IPS-11a (cell line): Measurements from ENCODE around the gene BRMS1.
"Not testable (repeated sequence)": the region's sequence is repeated elsewhere in the genome, so short reads cannot be mapped to it uniquely, and the experiment has no call there.

Experiments used
- H3K4me3 ChIP-seq: one replicate; pipeline ENCODE4 v1.5.1; 2013; ENCODE audit warnings: low read depth, low read length, control low read depth

Gene BRMS1

GRCh38 chr11:66344550-66345315 lies at the start of gene BRMS1:
BRMS1 (minus strand) TSS chr11:66345104; CDS start chr11:66342234, 2,870 bp downstream.
- peak within 1 kb of the TSS; percentile 98 for H3K4me3 ChIP-seq

- no peak overlapping the region for H3K4me3 ChIP-seq
Measured at GRCh38 chr11:66393954-66394353, 49.0 kb upstream of the BRMS1 start.

GRCh38 chr11:66391322-66391721 lies 46.4 kb upstream of the BRMS1 start:
- H3K4me3 ChIP-seq = no peak overlapping the region

- no peak overlapping the region for H3K4me3 ChIP-seq
Measured at GRCh38 chr11:66388780-66389386, 44.0 kb upstream of the BRMS1 start.

GRCh38 chr11:66386171-66387069 lies 41.5 kb upstream of the BRMS1 start:
- no peak overlapping the region for H3K4me3 ChIP-seq

GRCh38 chr11:66384316-66384715 lies 39.4 kb upstream of the BRMS1 start:
- not testable (repeated sequence) for H3K4me3 ChIP-seq

GRCh38 chr11:66380264-66380663 lies 35.4 kb upstream of the BRMS1 start:
- not testable (repeated sequence) for H3K4me3 ChIP-seq

- not testable (repeated sequence) for H3K4me3 ChIP-seq
Measured at GRCh38 chr11:66373690-66374287, 28.9 kb upstream of the BRMS1 start.

GRCh38 chr11:66373265-66373664 lies 28.4 kb upstream of the BRMS1 start:
- H3K4me3 ChIP-seq = no peak overlapping the region

- H3K4me3 ChIP-seq = peak within 1 kb of the TSS; percentile 91
Measured at GRCh38 chr11:66371627-66372415, 26.9 kb upstream of the BRMS1 start, which contains the start of gene SLC29A2. SLC29A2 (minus strand) TSS chr11:66371760; CDS start chr11:66371591, 169 bp downstream.

GRCh38 chr11:66369073-66369894 lies 24.4 kb upstream of the BRMS1 start:
- no peak overlapping the region for H3K4me3 ChIP-seq

GRCh38 chr11:66368484-66368883 lies 23.6 kb upstream of the BRMS1 start:
- no peak overlapping the region for H3K4me3 ChIP-seq

GRCh38 chr11:66367561-66368312 lies 22.8 kb upstream of the BRMS1 start:
- H3K4me3 ChIP-seq = no peak overlapping the region

- no peak overlapping the region for H3K4me3 ChIP-seq
Measured at GRCh38 chr11:66366844-66367477, 22.1 kb upstream of the BRMS1 start.

GRCh38 chr11:66365711-66366619 lies 21.1 kb upstream of the BRMS1 start:
- H3K4me3 ChIP-seq = no peak overlapping the region

GRCh38 chr11:66365166-66365565 lies 20.3 kb upstream of the BRMS1 start:
- no peak overlapping the region for H3K4me3 ChIP-seq
